Right hindlimb (tissue), 1 donor: ENCODE measurements around the gene GRK5.
"Not testable (repeated sequence)": the region's sequence is repeated elsewhere in the genome, so short reads cannot be mapped to it uniquely, and the experiment has no call there.

ENCODE experiments used
- DNase-seq: peaks from one replicate; pipeline ENCODE4 v3.0.0-alpha.2; 2018

Gene GRK5

DNA sequence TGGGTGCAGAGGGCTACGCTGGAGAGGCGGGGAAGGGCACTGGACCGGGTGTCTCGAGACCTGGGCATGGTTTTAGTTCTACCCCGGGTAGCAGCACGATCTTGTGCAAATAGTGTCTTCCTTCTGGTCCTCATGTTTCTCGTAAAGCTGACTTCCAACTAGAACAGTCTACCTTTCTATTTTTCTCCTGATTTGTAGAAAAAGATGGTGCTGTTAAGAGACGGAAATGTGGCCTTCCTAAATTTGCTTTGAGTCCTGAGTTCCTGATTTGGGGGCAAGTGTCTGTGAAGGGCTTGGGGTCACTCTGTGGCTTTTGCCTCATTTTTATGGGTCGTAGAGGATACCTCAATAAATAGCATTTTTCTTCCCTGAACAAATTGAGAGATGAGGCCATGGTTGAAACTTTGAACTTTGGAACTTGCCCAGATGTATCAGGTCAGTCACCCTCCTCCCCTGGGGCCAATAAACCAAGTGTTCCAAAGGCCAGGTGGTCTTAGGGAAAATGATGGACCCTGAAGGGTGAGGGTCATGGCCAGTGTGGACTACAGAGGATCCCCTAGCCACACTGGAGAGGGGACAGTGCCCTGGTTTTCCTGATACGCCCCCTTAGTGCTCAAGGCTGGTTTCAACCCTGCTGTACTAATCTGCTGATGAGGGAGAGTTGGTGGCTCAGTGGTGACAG is 45.2 kb downstream of the GRK5 start:
- no peak for DNase-seq

DNA sequence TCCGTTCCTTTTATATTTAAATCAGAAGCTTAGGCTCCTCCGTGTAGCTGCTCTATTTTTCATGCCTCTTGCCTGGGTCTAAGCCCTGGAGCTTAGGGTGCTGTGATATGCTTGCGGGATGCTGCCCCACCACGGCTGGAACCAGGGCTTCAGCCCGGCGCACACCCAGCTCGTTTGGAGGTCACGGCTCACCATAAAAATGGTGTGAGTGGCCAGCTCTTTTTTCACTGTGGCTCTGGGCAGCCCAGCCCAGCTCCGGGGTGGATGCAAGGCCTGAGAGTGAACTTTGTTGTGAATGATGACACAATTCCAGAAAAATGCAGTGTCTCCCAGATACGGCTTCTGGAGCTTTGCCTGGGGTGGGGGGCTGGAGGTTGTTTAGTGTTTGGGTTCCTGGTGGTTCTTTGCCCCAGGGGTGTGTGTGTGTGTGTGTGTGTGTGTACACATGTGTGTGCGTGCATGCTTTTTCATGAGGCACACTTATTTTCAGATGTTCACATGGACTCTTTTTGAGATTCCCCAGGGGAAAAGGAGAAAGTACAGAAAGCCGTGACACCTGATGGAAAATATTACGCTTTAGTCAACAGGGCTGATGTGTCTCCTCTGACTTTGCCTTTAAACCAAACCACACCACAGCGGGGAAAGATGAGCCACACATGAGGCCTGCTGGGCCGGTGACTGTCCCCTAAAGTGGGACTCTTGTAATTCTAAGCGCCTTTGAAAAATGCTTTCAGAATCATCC is 46.2 kb downstream of the GRK5 start:
- peak; percentile 84 for DNase-seq

GRCh38 chr10:119254335-119254734 is 47.0 kb downstream of the GRK5 start:
- no peak for DNase-seq

- no peak for DNase-seq
Measured at GRCh38 chr10:119256030-119256429, 48.7 kb downstream of the GRK5 start.

- no peak for DNase-seq
Measured at GRCh38 chr10:119256897-119257296, 49.5 kb downstream of the GRK5 start.

DNA sequence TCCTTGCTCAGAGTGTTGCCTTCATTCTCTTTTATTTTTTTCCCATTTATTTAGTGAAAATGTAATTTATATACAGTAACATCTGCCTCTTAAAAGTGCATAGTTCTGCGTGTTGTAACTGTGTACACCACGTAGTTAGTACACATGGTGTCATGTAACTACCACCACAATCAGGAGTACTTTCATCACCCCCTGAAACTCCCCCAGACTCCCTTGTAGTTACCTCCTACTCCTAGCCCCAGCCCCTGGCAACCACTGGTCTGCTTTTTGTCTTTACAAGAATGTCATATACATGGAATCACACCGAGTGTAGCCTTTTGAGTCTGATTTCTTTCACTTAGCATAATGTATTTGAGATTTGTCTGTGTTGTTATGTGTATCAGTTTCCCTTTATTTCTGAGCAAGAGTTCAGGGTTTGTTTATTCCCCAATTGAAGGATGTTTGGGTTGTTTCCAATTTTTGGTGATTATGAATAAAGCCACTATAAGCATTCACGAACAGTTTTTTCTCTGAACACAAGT is 50.6 kb downstream of the GRK5 start:
- DNase-seq, result no peak

DNA sequence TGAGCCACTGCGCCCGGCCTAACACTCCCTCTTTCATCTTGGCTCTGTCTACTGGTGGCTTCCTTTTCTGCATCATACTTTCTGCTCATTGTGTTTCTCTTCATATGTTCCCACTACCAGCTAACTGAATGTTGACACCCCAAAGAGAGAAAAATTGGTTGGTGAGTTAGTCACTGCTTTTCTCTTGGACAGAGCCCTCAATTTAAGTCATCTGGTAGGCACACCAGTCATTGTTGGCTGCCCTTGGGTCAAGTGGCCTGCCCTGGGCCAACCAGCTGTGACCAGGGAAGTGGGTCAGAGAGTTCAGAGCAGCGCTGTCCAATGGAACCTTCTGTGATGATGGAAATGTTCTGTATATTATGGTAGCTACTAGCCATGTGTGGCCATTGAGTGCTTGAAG is 52.0 kb downstream of the GRK5 start:
- DNase-seq, result no peak

DNA sequence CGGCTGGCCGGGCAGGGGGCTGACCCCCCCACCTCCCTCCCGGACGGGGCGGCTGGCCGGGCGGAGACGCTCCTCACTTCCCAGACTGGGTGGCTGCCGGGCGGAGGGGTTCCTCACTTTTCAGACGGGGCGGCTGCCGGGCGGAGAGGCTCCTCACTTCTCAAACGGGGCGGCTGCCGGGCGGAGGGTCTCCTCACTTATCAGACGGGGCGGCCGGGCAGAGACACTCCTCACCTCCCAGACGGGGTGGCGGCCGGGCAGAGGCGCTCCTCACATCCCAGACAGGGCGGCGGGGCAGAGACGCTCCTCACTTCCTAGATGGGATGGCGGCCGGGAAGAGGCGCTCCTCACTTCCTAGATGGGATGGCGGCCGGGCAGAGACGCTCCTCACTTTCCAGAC is 53.6 kb downstream of the GRK5 start:
- not testable (repeated sequence) for DNase-seq

- DNase-seq, result no peak
Measured at GRCh38 chr10:119263951-119264617, 56.7 kb downstream of the GRK5 start.

DNA sequence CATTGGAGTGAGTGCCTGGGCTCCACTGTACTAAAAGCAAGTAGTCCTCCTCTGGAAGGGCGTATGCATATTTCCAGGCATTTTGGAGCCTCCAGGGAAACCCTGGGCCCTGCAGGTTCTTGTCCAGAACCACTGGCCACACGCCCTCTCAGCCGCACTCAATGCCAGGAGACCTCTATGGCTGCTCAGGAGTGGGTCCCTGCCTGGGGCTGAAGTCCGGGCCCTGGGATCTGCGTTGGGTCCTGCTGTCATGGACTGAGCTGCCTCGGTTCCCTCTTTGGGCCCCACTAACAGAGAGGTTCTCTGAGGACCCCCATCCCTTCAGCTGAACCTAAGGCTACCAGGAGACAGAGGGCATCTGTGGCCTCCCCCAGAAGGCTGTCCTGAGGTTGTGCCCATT is 58.3 kb downstream of the GRK5 start:
- DNase-seq, result no peak

DNA sequence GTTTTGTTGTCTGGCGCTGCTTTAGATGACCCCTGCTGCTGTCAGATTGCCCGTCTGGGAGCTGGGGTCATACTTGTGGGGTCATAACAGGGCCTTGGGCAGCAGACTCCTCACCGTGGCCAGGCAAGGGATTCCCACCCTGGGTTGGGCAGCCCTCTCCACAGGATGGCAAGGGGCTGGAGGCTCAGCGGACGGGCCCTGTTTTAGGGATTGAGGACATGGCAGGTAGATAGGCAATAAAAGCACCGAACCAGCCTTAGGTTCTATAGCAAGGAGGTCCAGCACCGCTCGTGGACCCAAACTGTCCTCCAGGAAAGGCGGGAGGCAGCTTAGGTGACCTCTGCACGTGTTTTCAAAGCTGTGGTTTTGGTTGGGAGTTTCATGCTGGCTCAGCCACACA is 60.0 kb downstream of the GRK5 start:
- DNase-seq, result no peak

DNA sequence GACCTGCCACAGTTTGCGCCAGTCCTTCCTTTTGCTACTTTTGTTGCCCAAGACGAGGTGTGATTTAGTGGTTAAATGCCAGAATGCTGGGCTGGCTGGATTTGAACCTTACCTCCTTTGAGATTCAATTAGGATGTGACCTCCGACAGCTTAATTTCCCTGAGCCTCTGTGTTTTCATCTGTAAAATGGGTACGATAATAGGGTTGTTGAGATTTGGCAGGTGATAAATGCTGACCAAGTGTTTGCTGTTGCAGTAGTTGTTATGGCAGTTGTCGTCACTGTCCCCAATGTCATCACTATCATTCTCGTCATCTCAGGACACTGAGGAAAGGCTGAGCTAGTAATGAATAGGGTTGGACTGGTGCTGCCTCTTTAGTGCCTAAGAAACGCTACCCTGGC is 61.1 kb downstream of the GRK5 start:
- DNase-seq, result no peak

GRCh38 chr10:119268871-119269506 is 61.6 kb downstream of the GRK5 start:
- no peak for DNase-seq

GRCh38 chr10:119269737-119270136 is 62.4 kb downstream of the GRK5 start:
- no peak for DNase-seq

DNA sequence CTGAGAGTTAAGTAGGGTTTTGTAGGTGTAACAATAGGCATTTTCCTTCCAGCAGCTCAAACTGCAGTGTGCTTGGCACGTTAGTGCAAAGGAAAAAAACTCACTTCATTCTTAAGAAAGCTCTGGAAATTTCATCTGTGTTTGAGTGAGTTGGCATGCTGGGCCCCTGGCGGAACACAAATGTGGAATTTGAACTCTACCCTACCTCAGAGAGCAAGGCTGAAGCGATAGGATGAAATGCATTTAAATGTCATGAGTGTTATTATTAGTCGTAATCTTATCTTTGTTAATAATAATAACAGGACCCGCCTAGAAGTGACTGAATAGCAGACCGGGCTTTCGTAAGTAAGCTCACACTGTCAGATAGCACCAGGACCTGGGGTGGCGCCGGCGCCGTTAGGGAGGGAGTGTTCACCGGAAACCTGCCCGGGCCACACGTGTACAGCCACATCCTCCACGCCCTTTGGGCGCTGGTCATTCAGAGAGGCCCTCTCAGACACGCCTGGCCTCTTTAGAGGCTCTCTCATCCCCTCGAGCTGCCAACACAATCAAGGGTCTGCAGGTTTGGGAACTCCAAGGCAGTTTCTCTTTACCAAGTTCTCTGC is 63.5 kb downstream of the GRK5 start:
- DNase-seq, result no peak

- not testable (repeated sequence) for DNase-seq
Measured at GRCh38 chr10:119272338-119272734, 65.0 kb downstream of the GRK5 start.

GRCh38 chr10:119272736-119273135 is 65.4 kb downstream of the GRK5 start:
- DNase-seq, result no peak

DNA sequence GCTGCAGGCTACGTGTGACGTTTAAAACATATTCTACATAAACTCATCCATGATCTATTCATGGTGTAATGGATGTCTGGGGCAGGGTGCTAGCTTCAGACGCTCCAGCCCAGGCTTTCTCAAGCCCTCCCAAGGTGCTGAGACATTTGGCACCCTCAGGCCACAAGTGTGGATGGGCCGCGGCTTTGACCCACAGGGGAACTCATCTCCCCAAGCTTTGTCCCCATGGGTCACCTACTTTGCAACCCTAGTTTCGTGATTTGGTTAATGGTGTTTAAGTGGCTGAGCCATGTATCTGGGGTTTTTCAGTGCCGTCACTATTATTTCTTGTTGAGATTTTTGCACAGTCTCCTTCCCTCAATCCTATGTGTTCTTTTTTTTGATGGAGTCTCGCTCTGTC is 66.0 kb downstream of the GRK5 start:
- DNase-seq, result no peak

GRCh38 chr10:119274519-119275045 is 67.2 kb downstream of the GRK5 start:
- DNase-seq, result no peak

- no peak for DNase-seq
Measured at GRCh38 chr10:119275085-119275484, 67.7 kb downstream of the GRK5 start.

DNA sequence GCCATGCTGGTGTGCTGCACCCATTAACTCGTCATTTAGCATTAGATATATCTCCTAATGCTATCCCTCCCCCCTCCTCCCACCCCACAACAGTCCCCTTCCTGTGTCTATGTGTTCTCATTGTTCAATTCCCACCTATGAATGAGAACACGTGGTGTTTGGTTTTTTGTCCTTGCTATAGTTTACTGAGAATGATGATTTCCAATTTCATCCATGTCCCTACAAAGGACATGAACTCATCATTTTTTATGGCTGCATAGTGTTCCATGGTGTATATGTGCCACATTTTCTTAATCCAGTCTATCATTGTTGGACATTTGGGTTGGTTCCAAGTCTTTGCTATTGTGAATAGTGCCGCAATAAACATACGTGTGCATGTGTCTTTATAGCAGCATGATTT is 68.8 kb downstream of the GRK5 start:
- DNase-seq, result not testable (repeated sequence)

GRCh38 chr10:119278126-119278709 is 70.8 kb downstream of the GRK5 start:
- DNase-seq, result no peak
